Cardiac muscle cell (in vitro differentiated cells and primary cell): ENCODE measurements around the gene IFI44. TPM values are rescaled to one million over a fixed set of nuclear protein-coding genes. Genes with fewer than 3 reads are reported as not detected.

Experiments used
- DNase-seq, 2 donors: peaks; one replicate each; pipeline versions ENCODE4 v3.0.0 to v3.0.0-alpha.2; 2010 to 2017; ENCODE audit warnings: low read depth in 1 of 2, low spot score in 1 of 2
- H3K27ac ChIP-seq: fragments of 200-600 bp; sonication (generic); 2 replicates; pipeline ENCODE4 v1.5.1; 2016
- H3K27me3 ChIP-seq: fragments of 200-600 bp; sonication (generic); 2 replicates; pipeline ENCODE4 v1.6.0; 2016; ENCODE audit warnings: control low read depth
- H3K36me3 ChIP-seq: fragments of 200-600 bp; sonication (generic); 2 replicates; pipeline ENCODE4 v1.5.1; 2016; ENCODE audit warnings: control low read depth
- H3K4me1 ChIP-seq: fragments of 200-600 bp; sonication (generic); 2 replicates; pipeline ENCODE4 v1.8.1; 2017; ENCODE audit warnings: low read depth, mild to moderate bottlenecking, mixed run types
- H3K4me3 ChIP-seq: fragments of 200-600 bp; sonication (generic); 2 replicates; pipeline ENCODE4 v1.5.1; 2016; ENCODE audit warnings: mild to moderate bottlenecking
- H3K9me3 ChIP-seq: fragments of 200-600 bp; sonication (generic); 2 replicates; pipeline ENCODE4 v1.5.1; 2017; ENCODE audit warnings: low read depth, mild to moderate bottlenecking, control low read depth
- polyA plus RNA-seq: library from polyadenylated mRNA; unstranded; fragments of >200 nt; fragmentation: Nextera tagmentation; extraction: Ambion mirVana; gene quantifications from 2 replicates; pipeline ENCODE4 v1.2.1, GENCODE V29; 2016
- total RNA-seq: library from RNA; depleted of rRNA; stranded (reverse); fragments of >200 nt; gene quantifications from 2 replicates; pipeline ENCODE4 v1.2.3, GENCODE V29; 2016
- TF ChIP-seq, protein P1 (sequence below): IDR thresholded peaks from 2 replicates; pipeline ENCODE4 v1.5.1; 2012; ENCODE audit warnings: low read depth, mild to moderate bottlenecking, low read length

IFI44 gene
- total and polyA plus RNA-seq, 2 experiments from 2014 or later = not detected

DNA sequence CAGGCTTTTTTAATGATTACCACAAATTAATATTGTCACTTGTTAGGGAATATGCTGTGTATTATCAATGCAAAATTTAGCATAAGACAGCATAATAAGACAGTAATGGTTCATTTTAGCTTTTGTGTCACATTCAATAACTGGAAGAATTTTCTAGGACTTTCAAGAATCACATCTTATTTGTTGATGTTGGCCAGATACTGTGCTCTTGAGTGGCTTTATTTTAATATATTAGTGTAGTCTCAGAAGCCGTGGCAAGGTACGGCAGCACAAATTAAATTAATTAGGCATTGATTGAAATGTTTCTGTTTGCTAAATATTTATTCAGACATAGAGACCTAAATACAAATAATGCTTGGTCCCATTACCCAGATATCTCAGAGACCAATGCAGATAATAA lies 19.0 kb upstream of the IFI44 start:
- Histone ChIP-seq H3K9me3 (no peaks in the 10 kb centered on the region), H3K27ac (no peak overlapping the region), H3K36me3 (no peaks in the 10 kb centered on the region), H3K4me1 (no peaks in the 10 kb centered on the region), H3K27me3 (no peaks in the 10 kb centered on the region), H3K4me3 (no peak overlapping the region)
- DNase-seq = no peak
- TF ChIP-seq, protein P1, sequence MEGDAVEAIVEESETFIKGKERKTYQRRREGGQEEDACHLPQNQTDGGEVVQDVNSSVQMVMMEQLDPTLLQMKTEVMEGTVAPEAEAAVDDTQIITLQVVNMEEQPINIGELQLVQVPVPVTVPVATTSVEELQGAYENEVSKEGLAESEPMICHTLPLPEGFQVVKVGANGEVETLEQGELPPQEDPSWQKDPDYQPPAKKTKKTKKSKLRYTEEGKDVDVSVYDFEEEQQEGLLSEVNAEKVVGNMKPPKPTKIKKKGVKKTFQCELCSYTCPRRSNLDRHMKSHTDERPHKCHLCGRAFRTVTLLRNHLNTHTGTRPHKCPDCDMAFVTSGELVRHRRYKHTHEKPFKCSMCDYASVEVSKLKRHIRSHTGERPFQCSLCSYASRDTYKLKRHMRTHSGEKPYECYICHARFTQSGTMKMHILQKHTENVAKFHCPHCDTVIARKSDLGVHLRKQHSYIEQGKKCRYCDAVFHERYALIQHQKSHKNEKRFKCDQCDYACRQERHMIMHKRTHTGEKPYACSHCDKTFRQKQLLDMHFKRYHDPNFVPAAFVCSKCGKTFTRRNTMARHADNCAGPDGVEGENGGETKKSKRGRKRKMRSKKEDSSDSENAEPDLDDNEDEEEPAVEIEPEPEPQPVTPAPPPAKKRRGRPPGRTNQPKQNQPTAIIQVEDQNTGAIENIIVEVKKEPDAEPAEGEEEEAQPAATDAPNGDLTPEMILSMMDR = no peak

GRCh38 chr1:78633209-78633608 lies 16.4 kb upstream of the IFI44 start:
- DNase-seq = no peak
- H3K27ac ChIP-seq = no peak overlapping the region
- no peaks in the 10 kb centered on the region for H3K36me3 ChIP-seq
- TF ChIP-seq, protein P1 = no peak
- H3K4me3 ChIP-seq = no peak overlapping the region
- H3K4me1 ChIP-seq = no peaks in the 10 kb centered on the region
- no peaks in the 10 kb centered on the region for H3K27me3 ChIP-seq
- H3K9me3 ChIP-seq = no peaks in the 10 kb centered on the region

GRCh38 chr1:78640462-78640861 lies 9.2 kb upstream of the IFI44 start:
- H3K9me3 ChIP-seq = no peaks in the 10 kb centered on the region
- no peaks in the 10 kb centered on the region for H3K4me1 ChIP-seq
- H3K27ac ChIP-seq = no peak overlapping the region
- DNase-seq = no peak
- H3K4me3 ChIP-seq = no peak overlapping the region
- no peaks in the 10 kb centered on the region for H3K36me3 ChIP-seq
- no peaks in the 10 kb centered on the region for H3K27me3 ChIP-seq
- TF ChIP-seq, protein P1 = no peak

DNA sequence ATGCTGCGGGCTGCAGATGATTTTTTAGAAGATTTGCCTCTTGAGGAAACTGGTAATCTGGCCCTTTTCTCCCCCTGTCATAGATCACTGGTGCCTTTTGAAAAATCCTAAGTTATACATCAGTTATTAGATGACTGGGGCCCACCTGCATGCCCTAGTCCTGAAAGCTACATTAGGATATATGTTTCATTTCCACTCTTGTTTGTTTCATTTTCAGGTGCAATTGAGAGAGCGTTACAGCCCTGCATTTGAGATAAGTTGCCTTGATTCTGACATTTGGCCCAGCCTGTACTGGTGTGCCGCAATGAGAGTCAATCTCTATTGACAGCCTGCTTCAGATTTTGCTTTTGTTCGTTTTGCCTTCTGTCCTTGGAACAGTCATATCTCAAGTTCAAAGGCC lies 8.1 kb upstream of the IFI44 start:
- Histone ChIP-seq H3K36me3 (no peaks in the 10 kb centered on the region), H3K9me3 (no peaks in the 10 kb centered on the region), H3K4me1 (no peaks in the 10 kb centered on the region), H3K4me3 (no peak overlapping the region), H3K27me3 (no peaks in the 10 kb centered on the region), H3K27ac (no peak overlapping the region)
- no peak for DNase-seq
- TF ChIP-seq, protein P1 = no peak

- no peak for DNase-seq
- Histone ChIP-seq H3K4me1 (no peaks in the 10 kb centered on the region), H3K4me3 (no peak overlapping the region), H3K27ac (no peak overlapping the region), H3K36me3 (no peaks in the 10 kb centered on the region), H3K27me3 (no peaks in the 10 kb centered on the region), H3K9me3 (no peaks in the 10 kb centered on the region)
- TF ChIP-seq, protein P1 = no peak
Observed at GRCh38 chr1:78645723-78646122, 3.9 kb upstream of the IFI44 start.

- H3K4me1 ChIP-seq = no peaks in the 10 kb centered on the region
Observed at GRCh38 chr1:78647238-78647637, 2.4 kb upstream of the IFI44 start.

More at GRCh38 chr1:78647238-78647637, 2.4 kb upstream of the IFI44 start:
- TF ChIP-seq, protein P1 = no peak
- H3K27ac ChIP-seq = no peak overlapping the region
- no peaks in the 10 kb centered on the region for H3K27me3 ChIP-seq
- H3K36me3 ChIP-seq = no peaks in the 10 kb centered on the region
- no peak overlapping the region for H3K4me3 ChIP-seq
- DNase-seq = no peak
- no peaks in the 10 kb centered on the region for H3K9me3 ChIP-seq
